Measurements from ENCODE around the gene FOXO6.

Gene FOXO6

GRCh38 chr1:41351262-41352151 lies 9.7 kb upstream of the FOXO6 start:
- DNase-seq (ENCODE audit: low spot score): no peak

GRCh38 chr1:41353744-41354143 lies 7.5 kb upstream of the FOXO6 start:
- DNase-seq (ENCODE audit: low spot score): no peak

GRCh38 chr1:41354956-41355355 lies 6.3 kb upstream of the FOXO6 start:
- DNase-seq (ENCODE audit: low spot score): no peak

GRCh38 chr1:41355356-41355755 lies 5.9 kb upstream of the FOXO6 start:
- DNase-seq (ENCODE audit: low spot score): no peak

GRCh38 chr1:41355761-41356160 lies 5.5 kb upstream of the FOXO6 start:
- no peak for DNase-seq (ENCODE audit: low spot score)

GRCh38 chr1:41356752-41357151 lies 4.5 kb upstream of the FOXO6 start:
- no peak for DNase-seq (ENCODE audit: low spot score)

GRCh38 chr1:41357451-41358101 lies 3.7 kb upstream of the FOXO6 start:
- no peak for DNase-seq (ENCODE audit: low spot score)

GRCh38 chr1:41358131-41359021 lies 2.9 kb upstream of the FOXO6 start:
- DNase-seq (ENCODE audit: low spot score): no peak

- DNase-seq (ENCODE audit: low spot score): no peak
These were observed 1.8 kb upstream of the FOXO6 start for GRCh38 chr1:41359211-41360073.

- DNase-seq (ENCODE audit: low spot score): no peak
These were observed 1.0 kb upstream of the FOXO6 start for GRCh38 chr1:41360074-41360785.

GRCh38 chr1:41361495-41362356 lies 492 bp downstream of the FOXO6 start:
- no peak for DNase-seq (ENCODE audit: low spot score)

- no peak for DNase-seq (ENCODE audit: low spot score)
These were observed 1.1 kb downstream of the FOXO6 start for GRCh38 chr1:41362357-41362721.

GRCh38 chr1:41362749-41363590 lies 1.7 kb downstream of the FOXO6 start:
- no peak for DNase-seq (ENCODE audit: low spot score)

GRCh38 chr1:41363591-41364320 lies 2.5 kb downstream of the FOXO6 start:
- DNase-seq (ENCODE audit: low spot score): no peak

GRCh38 chr1:41364442-41365319 lies 3.4 kb downstream of the FOXO6 start:
- DNase-seq (ENCODE audit: low spot score): no peak

GRCh38 chr1:41365320-41365633 lies 4.0 kb downstream of the FOXO6 start:
- DNase-seq (ENCODE audit: low spot score): no peak

GRCh38 chr1:41365772-41366454 lies 4.7 kb downstream of the FOXO6 start:
- no peak for DNase-seq (ENCODE audit: low spot score)
